AG04449 (cell line): ENCODE results near the gene PLXNA4.

Experiments
- CTCF ChIA-PET: fragments of 350-600 bp; formaldehyde crosslinking; extraction: SDS; loops from one replicate; lab custom pipeline; 2021; ENCODE audit warnings: antibody characterized with exemption; lab: Yijun Ruan, JAX
- POLR2A ChIA-PET: fragments of 400-600, 350-600 bp; formaldehyde crosslinking; extraction: SDS; loops from one replicate; lab custom pipeline; 2020; ENCODE audit warnings: antibody characterized with exemption, inconsistent platforms; lab: Yijun Ruan, JAX
- DNase-seq: peaks from one replicate; pipeline ENCODE4 v3.0.0-alpha.2; 2010; ENCODE audit warnings: low read depth, low spot score
- H3K4me3 ChIP-seq: 2 replicates; pipeline ENCODE4 v1.5.1; 2011; ENCODE audit warnings: low read depth, mild to moderate bottlenecking, control low read depth, low read length
- CTCF ChIP-seq: IDR thresholded peaks from one replicate; pipeline ENCODE4 v1.5.1; 2011; ENCODE audit warnings: mild to moderate bottlenecking, moderate library complexity, low read length, control low read depth, inconsistent platforms; ENCODE audit not compliant: insufficient read depth; ENCODE audit errors: missing control alignments

PLXNA4 gene

GRCh38 chr7:132577206-132578049, 1.2 kb upstream of the PLXNA4 start:
- DNase-seq: no peak
- peak; percentile 0 for TF ChIP-seq CTCF
- POLR2A ChIA-PET: interaction anchor here (0.6 kb wide), 1 partner anchor 259 kb away, joined by 3 read pairs; no protein-coding TSS in a partner anchor
- peak overlapping the region; percentile 52 for H3K4me3 ChIP-seq
- CTCF ChIA-PET: interaction anchor here (0.9 to 8.1 kb wide), 10 partner anchors 9 to 889 kb away, joined by 3 to 118 read pairs (median 5); no protein-coding TSS in a partner anchor

- CTCF ChIA-PET: interaction anchor here (0.9 to 8.1 kb wide), 4 partner anchors 261 to 885 kb away, joined by 4 to 118 read pairs (median 8); no protein-coding TSS in a partner anchor
- POLR2A ChIA-PET: no interaction called here
- peak overlapping the region; percentile 52 for H3K4me3 ChIP-seq
- no peak for DNase-seq
- no peak for TF ChIP-seq CTCF
Observed at GRCh38 chr7:132576721-132577085, 433 bp upstream of the PLXNA4 start.

- TF ChIP-seq CTCF: peak; percentile 33
- ChIA-PET POLR2A (no interaction called here), CTCF (interaction anchor here (1.5 to 2.5 kb wide), 2 partner anchors 257 to 628 kb away, joined by 4 to 7 read pairs; no protein-coding TSS in a partner anchor)
- DNase-seq: peak; percentile 16
- peak overlapping the region; percentile 52 for H3K4me3 ChIP-seq
Observed at GRCh38 chr7:132575419-132575981, 770 bp downstream of the PLXNA4 start.

- no peak for TF ChIP-seq CTCF
- no peak overlapping the region for H3K4me3 ChIP-seq
- no peak for DNase-seq
- ChIA-PET CTCF (interaction anchor here (1.3 to 2.5 kb wide), 7 partner anchors 9 to 884 kb away, joined by 3 to 15 read pairs (median 4); no protein-coding TSS in a partner anchor), POLR2A (no interaction called here)
Observed at GRCh38 chr7:132574223-132574622, 2.0 kb downstream of the PLXNA4 start.

- no peak for DNase-seq
- POLR2A ChIA-PET: no interaction called here
- CTCF ChIA-PET: interaction anchor here (1.0 to 2.3 kb wide), 6 partner anchors 7 to 884 kb away, joined by 3 to 15 read pairs (median 4); no protein-coding TSS in a partner anchor
- no peak for TF ChIP-seq CTCF
- H3K4me3 ChIP-seq: no peak overlapping the region
Observed at GRCh38 chr7:132573251-132573955, 2.9 kb downstream of the PLXNA4 start.
